ENCODE results near the gene ACTN1.

Gene ACTN1

GRCh38 chr14:68945190-68945584 is 33.9 kb downstream of the ACTN1 start:
- Histone ChIP-seq H3K9ac (peak overlapping the region; percentile 39; the same call in 1 of the 2 replicates), H3K4me2 (peak overlapping the region; percentile 86)

GRCh38 chr14:68944162-68944561 is 34.9 kb downstream of the ACTN1 start:
- H3K4me2 ChIP-seq: no peak overlapping the region
- no peak overlapping the region for H2AFZ ChIP-seq (ENCODE audit: low read depth)
- H3K4me3 ChIP-seq (IDR thresholded peaks at IDR 0.05; ENCODE audit: insufficient read depth, low read depth, low read length): no peak overlapping the region
- H3K36me3 ChIP-seq (ENCODE audit: insufficient read depth): no peaks in the 10 kb centered on the region
- no peak overlapping the region for H3K9ac ChIP-seq
- peaks cover 57% of the 10 kb centered on the region for H3K4me1 ChIP-seq (ENCODE audit: low read depth, poor library complexity, severe bottlenecking)
- H3K27ac ChIP-seq: peak overlapping the region; percentile 79; the same call in 1 of the 2 replicates
- no peak for TF ChIP-seq CTCF (conservative IDR thresholded peaks at IDR 0.05; ENCODE audit: low read depth, low read length)
- H3K27me3 ChIP-seq (ENCODE audit: insufficient read depth, low read depth): no peaks in the 10 kb centered on the region
- peaks cover 4% of the 10 kb centered on the region; the same call in 1 of the 2 replicates for H3K79me2 ChIP-seq (ENCODE audit: insufficient read depth, low read depth)
- no peaks in the 10 kb centered on the region for H4K20me1 ChIP-seq (ENCODE audit: insufficient read depth)

More at GRCh38 chr14:68945190-68945584, 33.9 kb downstream of the ACTN1 start:
- no peaks in the 10 kb centered on the region for H3K27me3 ChIP-seq (ENCODE audit: insufficient read depth, low read depth)
- no peak overlapping the region for H3K4me3 ChIP-seq (IDR thresholded peaks at IDR 0.05; ENCODE audit: insufficient read depth, low read depth, low read length)
- no peaks in the 10 kb centered on the region for H4K20me1 ChIP-seq (ENCODE audit: insufficient read depth)
- H3K4me1 ChIP-seq (ENCODE audit: low read depth, poor library complexity, severe bottlenecking): peaks cover 67% of the 10 kb centered on the region
- TF ChIP-seq CTCF (conservative IDR thresholded peaks at IDR 0.05; ENCODE audit: low read depth, low read length): no peak
- H2AFZ ChIP-seq (ENCODE audit: low read depth): no peak overlapping the region
- peaks cover 11% of the 10 kb centered on the region; the same call in 1 of the 2 replicates for H3K79me2 ChIP-seq (ENCODE audit: insufficient read depth, low read depth)
- H3K27ac ChIP-seq: peak overlapping the region; percentile 79
- H3K36me3 ChIP-seq (ENCODE audit: insufficient read depth): no peaks in the 10 kb centered on the region

- TF ChIP-seq CTCF (conservative IDR thresholded peaks at IDR 0.05; ENCODE audit: low read depth, low read length): no peak
- no peak overlapping the region for H3K4me2 ChIP-seq
- H3K27ac ChIP-seq: no peak overlapping the region
- no peaks in the 10 kb centered on the region; the same call in 1 of the 2 replicates for H3K79me2 ChIP-seq (ENCODE audit: insufficient read depth, low read depth)
- no peak overlapping the region for H3K4me3 ChIP-seq (IDR thresholded peaks at IDR 0.05; ENCODE audit: insufficient read depth, low read depth, low read length)
- H2AFZ ChIP-seq (ENCODE audit: low read depth): no peak overlapping the region
- H3K4me1 ChIP-seq (ENCODE audit: low read depth, poor library complexity, severe bottlenecking): peaks cover 46% of the 10 kb centered on the region
- H4K20me1 ChIP-seq (ENCODE audit: insufficient read depth): no peaks in the 10 kb centered on the region
- no peaks in the 10 kb centered on the region for H3K27me3 ChIP-seq (ENCODE audit: insufficient read depth, low read depth)
- no peak overlapping the region for H3K9ac ChIP-seq
- H3K36me3 ChIP-seq (ENCODE audit: insufficient read depth): no peaks in the 10 kb centered on the region
Observed at GRCh38 chr14:68943107-68943506, 36.0 kb downstream of the ACTN1 start.

DNA sequence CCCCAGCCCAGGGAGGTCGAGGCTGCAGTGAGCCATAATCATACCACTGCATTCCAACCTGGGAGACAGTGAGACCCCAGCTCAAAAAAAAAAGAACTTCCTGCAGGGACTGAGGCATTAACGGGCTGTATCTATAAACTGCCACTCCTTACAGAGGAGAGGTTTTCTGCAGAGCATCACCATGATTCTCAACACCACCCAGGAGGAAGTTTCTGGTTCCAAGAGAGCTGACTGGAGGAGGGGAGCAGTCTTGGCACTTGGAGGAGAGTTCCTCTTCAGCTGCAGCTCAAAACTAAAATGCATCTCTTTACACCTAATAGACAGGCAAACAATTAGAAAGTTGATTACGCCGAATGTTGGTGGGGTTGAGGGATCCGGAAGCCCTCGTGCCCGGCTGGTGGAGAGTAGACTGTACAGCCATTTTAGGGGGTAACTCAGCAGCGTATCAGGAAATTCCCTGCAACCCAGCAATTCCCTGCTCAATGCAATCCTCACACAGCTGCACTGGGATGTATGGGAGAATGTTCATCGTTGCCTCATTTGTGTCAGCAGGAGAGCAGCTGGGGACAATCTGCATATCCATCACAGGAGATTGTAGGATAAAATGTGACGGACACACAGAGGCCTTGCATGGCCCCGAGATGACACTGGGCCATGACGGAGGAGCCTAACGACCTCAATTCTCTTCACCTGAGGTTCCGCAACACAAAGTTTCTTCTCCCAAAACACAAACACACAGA is 36.6 kb downstream of the ACTN1 start:
- no peak overlapping the region for H2AFZ ChIP-seq (ENCODE audit: low read depth)
- no peak overlapping the region for H3K4me3 ChIP-seq (IDR thresholded peaks at IDR 0.05; ENCODE audit: insufficient read depth, low read depth, low read length)
- H3K79me2 ChIP-seq (ENCODE audit: insufficient read depth, low read depth): no peaks in the 10 kb centered on the region; the same call in 1 of the 2 replicates
- TF ChIP-seq CTCF (conservative IDR thresholded peaks at IDR 0.05; ENCODE audit: low read depth, low read length): no peak
- no peak overlapping the region for H3K27ac ChIP-seq
- no peaks in the 10 kb centered on the region for H3K36me3 ChIP-seq (ENCODE audit: insufficient read depth)
- no peaks in the 10 kb centered on the region for H4K20me1 ChIP-seq (ENCODE audit: insufficient read depth)
- peaks cover 40% of the 10 kb centered on the region for H3K4me1 ChIP-seq (ENCODE audit: low read depth, poor library complexity, severe bottlenecking)
- no peaks in the 10 kb centered on the region for H3K27me3 ChIP-seq (ENCODE audit: insufficient read depth, low read depth)
- H3K9ac ChIP-seq: no peak overlapping the region
- no peak overlapping the region for H3K4me2 ChIP-seq

Measured in KMS-11 (cell line).